IgD-negative memory B cell (primary cell): ENCODE data around the gene FSD1L. TPM values are rescaled to one million over a fixed set of nuclear protein-coding genes. Genes with fewer than 3 reads are reported as not detected.

ENCODE experiments used
- H3K27ac Mint-ChIP-seq, 3 donors: one replicate each; pipeline ENCODE4 v1.8.0; 2020 to 2022; ENCODE audit warnings: mild to moderate bottlenecking in 3 of 3, mixed read lengths in 3 of 3, moderate library complexity in 1 of 3
- H3K27me3 Mint-ChIP-seq: one replicate; pipeline ENCODE4 v1.8.0; 2021; ENCODE audit warnings: mixed read lengths
- H3K36me3 Mint-ChIP-seq: one replicate; pipeline ENCODE4 v1.8.0; 2020; ENCODE audit warnings: mild to moderate bottlenecking, mixed read lengths
- H3K4me1 Mint-ChIP-seq, 3 donors: one replicate each; pipeline ENCODE4 v1.8.0; 2020 to 2022; ENCODE audit warnings: mixed read lengths in 3 of 3, mild to moderate bottlenecking in 1 of 3
- H3K4me3 Mint-ChIP-seq, 4 donors: one replicate each; pipeline ENCODE4 v1.8.0; 2020 to 2022; ENCODE audit warnings: mild to moderate bottlenecking in 4 of 4, mixed read lengths in 4 of 4, moderate library complexity in 3 of 4
- H3K9me3 Mint-ChIP-seq, 3 donors: one replicate each; pipeline ENCODE4 v1.8.0; 2020 to 2021; ENCODE audit warnings: mixed read lengths in 3 of 3, mild to moderate bottlenecking in 1 of 3
- polyA plus RNA-seq: library from polyadenylated mRNA; unstranded; fragments of 300-500 nt; fragmentation: Illumina TruSeq; gene quantifications from one replicate; pipeline ENCODE4 v1.2.3, GENCODE V29; 2021

Gene FSD1L
- 4.6 TPM for polyA plus RNA-seq

GRCh38 chr9:105447814-105448812 lies at the start of gene FSD1L:
Gene FSD1L (plus strand): TSS chr9:105448034. CDS start chr9:105448221, 187 bp downstream.
- peak within 1 kb of the TSS; percentile 25 to 80 (median 71) for H3K27ac Mint-ChIP-seq
- H3K36me3 Mint-ChIP-seq: no peaks in the 10 kb centered on the region
- H3K4me1 Mint-ChIP-seq: peaks cover 13 to 22% (median 17%) of the 10 kb centered on the region in 3 donors
- H3K27me3 Mint-ChIP-seq: no peaks in the 10 kb centered on the region
- peak within 1 kb of the TSS; percentile 85 to 93 (median 88) for H3K4me3 Mint-ChIP-seq
- no peaks in the 10 kb centered on the region for H3K9me3 Mint-ChIP-seq

DNA sequence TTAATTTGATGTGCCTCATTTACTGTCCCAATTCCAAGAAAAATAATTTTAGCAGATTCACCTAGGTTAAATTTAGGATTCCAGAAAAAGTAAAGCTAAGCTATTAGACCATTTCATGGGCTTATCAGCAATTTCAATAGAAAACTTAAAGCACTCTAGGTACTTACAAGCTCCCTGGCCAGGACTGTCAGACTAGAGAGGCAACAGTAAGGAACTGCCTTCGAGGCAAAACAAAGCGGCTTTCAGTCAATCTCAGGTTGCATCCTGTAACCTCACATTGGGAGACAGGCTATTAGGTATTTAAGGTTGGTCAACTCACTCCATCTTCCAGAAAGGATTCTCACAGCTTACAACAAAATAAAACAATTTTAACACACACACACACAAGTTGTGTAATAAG lies 48.7 kb upstream of the FSD1L start:
- Mint-ChIP-seq H3K4me3 (no peak overlapping the region), H3K27ac (no peak overlapping the region), H3K4me1 (peaks cover 2 to 5% (median 3%) of the 10 kb centered on the region in 3 donors), H3K9me3 (peaks cover 0 to 3% (median 0%) of the 10 kb centered on the region in 3 donors), H3K36me3 (no peaks in the 10 kb centered on the region), H3K27me3 (peaks cover 24% of the 10 kb centered on the region)

DNA sequence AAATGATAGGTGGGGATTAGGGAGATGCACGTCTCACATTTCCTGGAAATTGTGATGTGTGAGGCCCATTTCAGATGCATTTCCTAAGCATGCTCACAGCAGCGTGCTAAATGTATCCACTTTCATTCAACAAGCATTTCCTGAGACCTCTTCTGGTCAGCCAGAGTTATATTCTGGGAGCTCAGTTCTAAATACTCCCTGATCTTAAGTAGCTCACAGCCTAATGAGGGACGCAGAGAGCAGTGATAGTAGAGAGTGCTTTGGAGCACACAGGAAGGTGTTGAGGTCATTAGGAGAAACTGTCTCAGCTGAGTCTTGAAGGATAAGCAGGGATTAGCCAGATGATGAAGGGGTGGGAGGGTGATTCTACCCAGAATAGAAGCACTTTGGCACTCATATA lies 46.2 kb upstream of the FSD1L start:
- peaks cover 2% of the 10 kb centered on the region for H3K36me3 Mint-ChIP-seq
- no peak overlapping the region for H3K27ac Mint-ChIP-seq
- H3K4me1 Mint-ChIP-seq: peaks cover 6 to 15% (median 13%) of the 10 kb centered on the region in 3 donors
- peaks cover 26% of the 10 kb centered on the region for H3K27me3 Mint-ChIP-seq
- H3K4me3 Mint-ChIP-seq: peak overlapping the region in 1 of 4 donors; percentile 52
- H3K9me3 Mint-ChIP-seq: peaks cover 0 to 7% (median under 1%) of the 10 kb centered on the region in 3 donors

DNA sequence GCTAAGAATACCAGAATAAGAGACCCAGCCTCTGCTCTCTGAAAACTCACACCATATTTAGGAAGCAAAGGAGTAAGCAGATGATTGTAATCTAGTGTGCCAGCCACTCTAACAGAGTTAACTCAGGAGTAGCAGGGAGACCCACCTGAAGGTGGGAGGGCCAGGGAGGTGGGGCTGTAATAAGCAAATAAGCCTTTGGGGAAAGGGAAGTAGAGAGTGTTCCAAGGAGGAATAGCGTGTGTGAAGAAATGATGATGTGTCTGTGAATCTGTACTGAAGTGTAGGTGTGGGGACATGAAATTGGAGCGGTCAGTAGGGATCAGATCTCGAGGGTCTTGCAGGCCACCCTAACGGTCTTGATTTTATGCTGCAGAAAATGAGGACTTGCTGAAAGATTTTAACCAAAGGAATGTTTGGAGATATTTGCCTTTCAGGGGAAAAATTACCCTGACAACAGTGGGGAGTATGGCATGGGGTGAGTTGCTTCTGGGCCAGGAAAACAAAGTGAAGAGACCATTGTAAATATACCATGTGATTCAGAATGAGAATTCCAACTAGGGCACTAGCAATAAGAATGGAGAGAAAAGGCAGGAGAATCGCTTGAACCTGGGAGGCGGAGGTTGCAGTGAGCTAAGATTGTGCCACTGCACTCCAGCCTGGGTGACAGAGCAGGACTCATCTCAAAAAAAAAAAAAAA lies 44.1 kb upstream of the FSD1L start:
- Mint-ChIP-seq H3K36me3 (peaks cover 3% of the 10 kb centered on the region), H3K27ac (peak overlapping the region in 1 of 3 donors; percentile 60), H3K4me3 (no peak overlapping the region), H3K9me3 (peaks cover 2 to 12% (median 7%) of the 10 kb centered on the region in 3 donors), H3K27me3 (peaks cover 26% of the 10 kb centered on the region), H3K4me1 (peaks cover 6 to 15% (median 13%) of the 10 kb centered on the region in 3 donors)

DNA sequence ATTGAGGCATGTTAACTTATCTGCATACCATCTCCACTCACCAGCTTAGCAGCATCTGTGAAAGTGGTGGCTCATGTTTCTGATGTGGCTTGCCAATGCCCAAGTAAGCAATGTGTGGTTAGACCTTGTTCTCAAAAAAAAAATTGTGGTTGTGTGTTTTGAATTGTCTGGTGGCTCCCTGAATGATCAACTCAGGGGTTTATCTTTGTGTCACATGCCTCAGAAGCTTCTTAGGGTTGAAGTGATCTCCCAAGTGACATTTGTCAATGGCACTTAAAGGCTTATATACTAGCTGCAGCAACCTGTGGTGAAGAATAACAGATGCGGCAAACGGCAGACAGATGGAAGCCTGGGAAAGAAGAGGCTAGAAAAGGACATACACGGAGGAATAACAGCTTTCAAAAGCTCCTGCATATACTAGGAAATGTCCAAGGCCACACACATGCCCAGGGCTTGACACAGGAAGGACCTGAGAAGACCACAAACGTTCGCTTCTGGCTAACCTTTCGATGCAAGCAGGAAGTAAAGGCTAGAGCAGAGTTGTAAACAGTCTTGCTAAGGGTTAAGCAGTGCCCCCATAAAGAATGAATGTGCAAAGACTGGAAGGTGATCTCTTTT lies 42.2 kb upstream of the FSD1L start:
- Mint-ChIP-seq H3K4me3 (peak overlapping the region in 1 of 4 donors; percentile 18), H3K4me1 (peaks cover 6 to 15% (median 13%) of the 10 kb centered on the region in 3 donors), H3K27ac (peak overlapping the region in 2 of 3 donors; percentile 28 to 75), H3K9me3 (peaks cover 5 to 12% (median 7%) of the 10 kb centered on the region in 3 donors), H3K36me3 (peaks cover 3% of the 10 kb centered on the region), H3K27me3 (peaks cover 25% of the 10 kb centered on the region)

- Mint-ChIP-seq H3K27me3 (peaks cover 25% of the 10 kb centered on the region), H3K9me3 (peaks cover 7 to 14% (median 8%) of the 10 kb centered on the region in 3 donors), H3K27ac (no peak overlapping the region), H3K36me3 (peaks cover 3% of the 10 kb centered on the region), H3K4me1 (peaks cover 6 to 15% (median 13%) of the 10 kb centered on the region in 3 donors), H3K4me3 (no peak overlapping the region)
Measured at GRCh38 chr9:105406369-105406768, 41.5 kb upstream of the FSD1L start.

DNA sequence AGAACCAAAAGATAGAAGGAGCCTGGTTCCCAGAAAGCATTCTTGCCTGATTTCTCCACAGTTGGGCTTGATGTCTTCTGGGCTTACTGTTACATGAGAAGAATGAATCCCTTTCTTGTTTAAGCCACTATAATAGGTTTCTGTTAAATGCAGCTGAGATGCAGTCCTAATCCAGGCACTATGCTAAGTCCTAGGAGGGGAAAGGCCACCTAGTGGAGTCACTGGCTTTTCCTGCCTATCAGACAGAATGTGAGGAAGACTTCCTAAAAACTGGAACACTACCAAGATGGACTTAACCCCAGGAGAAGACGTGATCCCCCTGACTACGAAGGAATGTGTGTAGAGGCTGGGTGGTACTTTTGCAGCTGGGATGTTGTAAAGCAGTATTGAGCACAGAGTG lies 34.3 kb upstream of the FSD1L start:
- no peak overlapping the region for H3K27ac Mint-ChIP-seq
- H3K4me3 Mint-ChIP-seq: no peak overlapping the region
- peaks cover 0 to 4% (median 3%) of the 10 kb centered on the region in 3 donors for H3K4me1 Mint-ChIP-seq
- no peaks in the 10 kb centered on the region for H3K36me3 Mint-ChIP-seq
- H3K9me3 Mint-ChIP-seq: peaks cover 2 to 6% (median 4%) of the 10 kb centered on the region in 3 donors
- peaks cover 3% of the 10 kb centered on the region for H3K27me3 Mint-ChIP-seq

DNA sequence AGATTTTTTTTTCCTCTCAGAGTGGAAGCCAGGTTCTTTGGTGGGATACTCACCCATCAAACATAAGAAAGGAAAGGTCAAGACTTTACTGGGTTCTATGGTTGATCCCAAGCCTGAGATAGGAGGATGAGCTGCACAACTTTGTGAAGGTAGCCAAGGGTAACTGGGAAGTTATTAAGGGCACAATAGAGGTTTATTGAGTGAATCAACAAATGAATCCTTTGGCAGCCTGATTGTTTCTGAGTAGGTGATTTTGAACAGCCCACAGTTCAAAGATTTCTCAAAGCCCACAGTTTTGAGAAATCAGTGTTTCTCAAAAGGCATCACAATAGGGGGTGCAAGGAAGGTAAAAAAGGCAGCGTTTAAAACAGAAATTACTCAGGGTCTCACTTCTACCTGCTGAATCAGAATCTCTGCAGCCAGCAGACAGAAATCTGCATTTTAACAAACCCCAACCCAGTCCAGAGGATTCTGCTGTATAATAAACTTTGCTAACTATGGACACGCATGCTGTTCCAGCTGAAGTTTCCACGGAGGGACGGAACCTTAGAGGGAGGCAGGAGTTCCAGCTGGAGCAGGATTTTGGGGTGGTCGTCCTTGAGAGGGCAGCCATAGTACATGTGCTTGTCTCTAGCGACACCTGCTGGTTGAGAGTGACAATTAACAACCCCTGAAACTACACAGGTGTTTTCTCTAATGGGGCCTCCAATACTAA lies 32.7 kb upstream of the FSD1L start:
- Mint-ChIP-seq H3K9me3 (peaks cover 2 to 4% (median 3%) of the 10 kb centered on the region in 3 donors), H3K36me3 (peaks cover 2% of the 10 kb centered on the region), H3K27ac (no peak overlapping the region), H3K27me3 (peaks cover 3% of the 10 kb centered on the region), H3K4me3 (no peak overlapping the region), H3K4me1 (peaks cover 0 to 4% (median 3%) of the 10 kb centered on the region in 3 donors)

DNA sequence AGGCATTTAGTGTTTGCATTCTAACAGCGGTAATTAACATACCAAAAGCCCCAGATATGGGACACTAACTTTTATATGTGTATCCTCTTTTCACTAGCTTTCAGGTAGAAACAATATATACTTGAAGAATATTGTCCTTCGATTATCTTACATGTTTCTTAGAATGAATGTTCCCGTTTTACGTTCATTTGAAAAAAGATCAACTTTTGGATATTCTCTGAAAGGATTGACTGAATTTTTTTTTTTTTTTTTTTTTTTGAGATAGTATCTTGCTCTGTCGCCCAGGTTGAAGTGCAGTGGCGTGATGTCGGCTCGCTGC lies 32.2 kb upstream of the FSD1L start:
- Mint-ChIP-seq H3K27ac (no peak overlapping the region), H3K27me3 (peaks cover 3% of the 10 kb centered on the region), H3K36me3 (peaks cover 2% of the 10 kb centered on the region), H3K4me3 (no peak overlapping the region), H3K4me1 (peaks cover 0 to 4% (median 3%) of the 10 kb centered on the region in 3 donors), H3K9me3 (peaks cover 2 to 4% (median 3%) of the 10 kb centered on the region in 3 donors)

GRCh38 chr9:105416840-105417239 lies 31.0 kb upstream of the FSD1L start:
- H3K36me3 Mint-ChIP-seq: peaks cover 2% of the 10 kb centered on the region
- H3K27me3 Mint-ChIP-seq: peaks cover 3% of the 10 kb centered on the region
- H3K4me1 Mint-ChIP-seq: peaks cover 0 to 4% (median 3%) of the 10 kb centered on the region in 3 donors
- no peak overlapping the region for H3K4me3 Mint-ChIP-seq
- H3K27ac Mint-ChIP-seq: no peak overlapping the region
- peaks cover 0 to 1% (median 0%) of the 10 kb centered on the region in 3 donors for H3K9me3 Mint-ChIP-seq

DNA sequence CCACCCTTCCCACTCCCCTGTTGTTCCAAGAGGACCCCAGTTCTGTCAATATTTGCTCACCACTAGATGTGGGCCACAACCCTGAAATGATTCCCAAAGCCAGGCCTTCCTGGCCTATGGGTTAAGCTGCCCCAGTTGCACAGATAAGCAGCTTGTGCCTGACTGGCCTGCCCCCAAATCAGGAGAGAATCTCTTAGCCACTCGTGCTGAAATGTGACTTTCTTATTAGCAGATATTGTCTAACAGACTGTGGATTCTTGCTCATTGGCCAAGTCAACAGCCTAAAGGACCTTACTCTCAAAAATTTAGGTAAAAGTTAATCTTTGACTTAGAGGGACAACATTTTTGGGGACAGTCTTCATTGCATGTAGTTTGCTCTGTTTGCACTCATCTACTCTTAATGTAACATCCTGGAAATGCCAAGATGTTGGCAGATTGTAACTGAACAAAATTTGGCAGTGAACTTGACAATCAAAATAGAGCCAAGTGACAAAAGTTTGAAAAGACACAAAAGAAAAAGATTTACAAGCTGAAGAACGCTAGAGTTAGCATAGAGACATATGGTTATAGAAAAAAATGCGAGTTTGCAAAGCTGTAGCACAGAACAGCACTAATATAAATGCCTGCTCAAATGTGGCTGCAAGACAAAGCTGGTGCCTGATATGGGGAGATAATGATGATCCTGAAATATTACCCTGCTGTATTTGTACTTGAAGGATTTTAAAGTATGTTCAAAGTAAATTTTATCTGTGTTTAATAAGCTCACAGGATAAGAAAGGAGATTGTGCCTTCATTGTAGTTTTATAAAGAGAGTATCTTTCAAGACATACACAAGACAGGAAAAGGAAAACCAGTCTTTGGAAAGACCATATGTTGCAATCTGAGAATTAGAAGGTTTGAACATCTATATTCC lies 29.0 kb upstream of the FSD1L start:
- H3K27ac Mint-ChIP-seq: no peak overlapping the region
- H3K36me3 Mint-ChIP-seq: peaks cover 2% of the 10 kb centered on the region
- H3K9me3 Mint-ChIP-seq: no peaks in the 10 kb centered on the region
- peaks cover 0 to 7% (median 3%) of the 10 kb centered on the region in 3 donors for H3K4me1 Mint-ChIP-seq
- peaks cover 3% of the 10 kb centered on the region for H3K27me3 Mint-ChIP-seq
- H3K4me3 Mint-ChIP-seq: no peak overlapping the region

GRCh38 chr9:105419816-105420597 lies 27.8 kb upstream of the FSD1L start:
- Mint-ChIP-seq H3K36me3 (peaks cover 2% of the 10 kb centered on the region), H3K27me3 (peaks cover 3% of the 10 kb centered on the region), H3K4me3 (no peak overlapping the region), H3K4me1 (peaks cover 0 to 5% (median 3%) of the 10 kb centered on the region in 3 donors), H3K27ac (no peak overlapping the region), H3K9me3 (no peaks in the 10 kb centered on the region)

GRCh38 chr9:105421154-105421553 lies 26.7 kb upstream of the FSD1L start:
- no peak overlapping the region for H3K27ac Mint-ChIP-seq
- no peak overlapping the region for H3K4me3 Mint-ChIP-seq
- H3K9me3 Mint-ChIP-seq: no peaks in the 10 kb centered on the region
- H3K4me1 Mint-ChIP-seq: peaks cover 0 to 3% (median 0%) of the 10 kb centered on the region in 3 donors
- H3K27me3 Mint-ChIP-seq: no peaks in the 10 kb centered on the region
- H3K36me3 Mint-ChIP-seq: peaks cover 2% of the 10 kb centered on the region
